HepG2 (cell line): ENCODE data around the gene PDZD8. TPM values are rescaled to one million over a fixed set of nuclear protein-coding genes. Genes with fewer than 3 reads are reported as not detected.

ENCODE experiments used
- ATAC-seq: fragments of 200-7000 bp; cut with Tn5 transposase; 3 replicates; pipeline ENCODE4 v1.9.1; 2020; ENCODE audit warnings: mild to moderate bottlenecking, moderate library complexity
- BruUV-seq: library from RNA; stranded (reverse); fragments of 400-500 nt; replicated peaks from 2 replicates; lab custom pipeline; 2021; lab: Mats Ljungman, UMichigan
- CTCF ChIA-PET: fragments of 300-600 bp; formaldehyde crosslinking; extraction: SDS; loops from one replicate; lab custom pipeline; 2021; ENCODE audit warnings: low total read pairs, inconsistent platforms, low intra/inter-chr PET ratio; lab: Yijun Ruan, JAX
- POLR2A ChIA-PET: fragments of 350-600 bp; sonication (Branson Sonifier 250); formaldehyde crosslinking; loops from one replicate; lab custom pipeline; 2020; ENCODE audit warnings: antibody characterized with exemption, inconsistent platforms; lab: Yijun Ruan, JAX
- DNase-seq: peaks from one replicate; pipeline ENCODE4 v3.0.0-alpha.2; 2015; ENCODE audit warnings: low spot score
- FAIRE-seq: peaks from 3 replicates; lab custom pipeline; 2011; peaks lifted over from hg19 to GRCh38; lab: Jason Lieb, UNC
- H2AFZ ChIP-seq: one replicate; pipeline ENCODE4 v1.6.1; 2011; ENCODE audit warnings: low read length, inconsistent platforms
- H3K27ac ChIP-seq: fragments of 300-600 bp; 3 replicates; pipeline ENCODE4 v1.8.0; 2011; ENCODE audit warnings: mixed run types, mild to moderate bottlenecking, mixed read lengths, low read length, inconsistent platforms; ENCODE audit not compliant: insufficient read depth; ENCODE audit errors: extremely low read length
- H3K27me3 ChIP-seq, 2 experiments: fragments of 200-600 bp in 1 of 2; 2 replicates in 1 of 2; 3 replicates in 1 of 2; pipeline versions ENCODE4 v1.6.0 to v1.8.0; 2011; ENCODE audit warnings: low read length in 2 of 2, mild to moderate bottlenecking in 2 of 2, moderate library complexity in 2 of 2, inconsistent platforms in 1 of 2; ENCODE audit not compliant: insufficient read depth in 2 of 2, control insufficient read depth in 1 of 2
- H3K36me3 ChIP-seq, 2 experiments: fragments of 200-600 bp in 1 of 2; replicated peaks in 1 of 2; 2 replicates in 1 of 2; 3 replicates in 1 of 2; pipeline versions ENCODE4 v1.5.1 to v1.8.0; 2011; ENCODE audit warnings: low read length in 2 of 2, inconsistent platforms in 1 of 2; ENCODE audit not compliant: insufficient read depth in 2 of 2, control insufficient read depth in 1 of 2
- H3K4me1 ChIP-seq: 2 replicates; pipeline ENCODE4 v1.5.1; 2012; ENCODE audit warnings: low read length, inconsistent platforms; ENCODE audit not compliant: insufficient read depth
- H3K4me2 ChIP-seq: 2 replicates; pipeline ENCODE4 v1.6.0; 2011; ENCODE audit warnings: low read depth, low read length, inconsistent platforms
- H3K4me3 ChIP-seq, 3 experiments: fragments of 200-600 bp in 1 of 3; sonication (generic), shearing (Covaris generic) in 1 of 3; replicated peaks in 1 of 3; 2 replicates each; pipeline ENCODE4 v1.5.1; 2011 to 2016; ENCODE audit warnings: low read length in 3 of 3, inconsistent platforms in 2 of 3, low read depth in 2 of 3, mild to moderate bottlenecking in 2 of 3, control low read depth in 1 of 3, mixed read lengths in 1 of 3; ENCODE audit not compliant: insufficient read depth in 1 of 3
- H3K79me2 ChIP-seq: one replicate; pipeline ENCODE4 v1.6.1; 2011; ENCODE audit warnings: low read length, inconsistent platforms; ENCODE audit not compliant: insufficient read depth
- H3K9ac ChIP-seq: 2 replicates; pipeline ENCODE4 v1.6.0; 2011; ENCODE audit warnings: mild to moderate bottlenecking, low read depth, low read length, inconsistent platforms; ENCODE audit not compliant: insufficient read depth
- H3K9me3 ChIP-seq: 2 replicates; pipeline ENCODE4 v1.5.1; 2012; ENCODE audit warnings: mild to moderate bottlenecking, low read length
- H4K20me1 ChIP-seq: 2 replicates; pipeline ENCODE4 v1.6.0; 2011; ENCODE audit warnings: inconsistent platforms, mild to moderate bottlenecking, low read length, moderate library complexity; ENCODE audit not compliant: insufficient read depth
- ARID2 ChIP-seq: sonication (generic); formaldehyde crosslinking; IDR thresholded peaks from 2 replicates; pipeline ENCODE4 v1.8.1; 2022; ENCODE audit warnings: mild to moderate bottlenecking, missing genetic modification reagents, borderline replicate concordance
- ARNTL ChIP-seq: sonication (generic); formaldehyde crosslinking; IDR thresholded peaks from 2 replicates; pipeline ENCODE4 v1.4.0; 2020; ENCODE audit warnings: mild to moderate bottlenecking, missing genetic modification reagents
- CREB1 ChIP-seq, 2 experiments: fragments of 450-650 bp in 1 of 2; IDR thresholded peaks; 2 replicates each; pipeline ENCODE4 v1.6.1; 2016 to 2017; ENCODE audit warnings: control low read depth in 1 of 2, mild to moderate bottlenecking in 1 of 2, missing compliant biosample characterization in 1 of 2, missing genetic modification characterization in 1 of 2
- EEA1 ChIP-seq: sonication (generic); formaldehyde crosslinking; IDR thresholded peaks from 2 replicates; pipeline ENCODE4 v1.5.1; 2020; ENCODE audit warnings: mild to moderate bottlenecking, missing genetic modification reagents, borderline replicate concordance
- GPN1 ChIP-seq: sonication (generic); formaldehyde crosslinking; IDR thresholded peaks from 2 replicates; pipeline ENCODE4 v1.5.1; 2020; ENCODE audit warnings: missing genetic modification reagents, borderline replicate concordance
- KAT7 ChIP-seq: IDR thresholded peaks from 2 replicates; pipeline ENCODE4 v1.6.1; 2018; ENCODE audit warnings: borderline replicate concordance, missing compliant biosample characterization
- KDM5A ChIP-seq: fragments of 200-600 bp; sonication (generic); IDR thresholded peaks from 2 replicates; pipeline ENCODE4 v1.7.0; 2018; ENCODE audit warnings: antibody characterized with exemption, mild to moderate bottlenecking, low read length, borderline replicate concordance
- MBD4 ChIP-seq: IDR thresholded peaks from 2 replicates; pipeline ENCODE4 v1.6.1; 2012; ENCODE audit warnings: low read length, inconsistent platforms, borderline replicate concordance
- MYNN ChIP-seq: sonication (generic); formaldehyde crosslinking; IDR thresholded peaks from 2 replicates; pipeline ENCODE4 v1.4.0; 2020; ENCODE audit warnings: mild to moderate bottlenecking, low read depth, missing genetic modification reagents
- NFE2 ChIP-seq: sonication (generic); formaldehyde crosslinking; IDR thresholded peaks from 2 replicates; pipeline ENCODE4 v1.4.0; 2020; ENCODE audit warnings: missing genetic modification reagents
- SIX4 ChIP-seq: sonication (generic); formaldehyde crosslinking; IDR thresholded peaks from 2 replicates; pipeline ENCODE4 v1.4.0; 2020; ENCODE audit warnings: missing genetic modification reagents
- SNAPC2 ChIP-seq: sonication (generic); formaldehyde crosslinking; IDR thresholded peaks from 2 replicates; pipeline ENCODE4 v1.8.1; 2022; ENCODE audit warnings: mild to moderate bottlenecking, missing genetic modification reagents
- ZNF343 ChIP-seq: sonication (generic); formaldehyde crosslinking; IDR thresholded peaks from 2 replicates; pipeline ENCODE4 v1.4.0; 2020; ENCODE audit warnings: mild to moderate bottlenecking, missing genetic modification reagents
- ZNF562 ChIP-seq: sonication (generic); formaldehyde crosslinking; IDR thresholded peaks from 2 replicates; pipeline ENCODE4 v1.8.0; 2022; ENCODE audit warnings: missing genetic modification reagents, borderline replicate concordance
- ZZZ3 ChIP-seq: sonication (generic); formaldehyde crosslinking; IDR thresholded peaks from 2 replicates; pipeline ENCODE4 v1.4.0; 2020; ENCODE audit warnings: missing genetic modification reagents, mild to moderate bottlenecking, borderline replicate concordance
- WGBS: methylation state at CpG from one replicate; pipeline ENCODE4 v1.1.6; 2017; ENCODE audit warnings: low lambda C conversion rate; 5-methylcytosine and 5-hydroxymethylcytosine counted together
- in situ Hi-C: cut with HindIII; loops from 2 replicates; pipeline ENCODE4 v1.10.0; 2017; ENCODE audit warnings: low pct_unique_long_range_greater_than_20kb; ENCODE audit not compliant: extremely low pct_ligation_motif_present
- intact Hi-C: fragments of 100-400 bp; cut with micrococcal nuclease; formaldehyde crosslinking; loops from one replicate; pipeline ENCODE4 v1.10.0; 2022; ENCODE audit not compliant: unreplicated experiment
- polyA plus RNA-seq, 8 experiments: library from polyadenylated mRNA; depleted of rRNA in 3 of 8; stranded (reverse) in 7 of 8; unstranded in 1 of 8; fragments of >200 nt; fragmentation: Illumina TruSeq in 4 of 8; extraction: Trizol in 4 of 8; gene quantifications; 2 replicates each; pipeline versions ENCODE4 v1.2.1 to v1.2.3, GENCODE V29; 2011 to 2016; ENCODE audit warnings: low read depth in 4 of 8, missing spikeins in 1 of 8, mixed read lengths in 1 of 8; ENCODE audit not compliant: insufficient read depth in 1 of 8
- total RNA-seq, 5 experiments: library from RNA; depleted of rRNA; stranded (reverse); fragments of >200 nt; fragmentation: Illumina TruSeq; extraction: Trizol; gene quantifications; 2 replicates each; pipeline ENCODE4 v1.2.3, GENCODE V29; 2016; ENCODE audit warnings: low read depth in 1 of 5
- TF ChIP-seq, protein P1 (sequence below): sonication (generic); formaldehyde crosslinking; IDR thresholded peaks from 2 replicates; pipeline ENCODE4 v1.5.0; 2020; ENCODE audit warnings: missing genetic modification reagents
- TF ChIP-seq, protein P2 (sequence below): sonication (generic); formaldehyde crosslinking; IDR thresholded peaks from 2 replicates; pipeline ENCODE4 v1.8.1; 2023; ENCODE audit warnings: missing genetic modification reagents, mild to moderate bottlenecking, borderline replicate concordance
- TF ChIP-seq, protein P3 (sequence below): sonication (generic); formaldehyde crosslinking; IDR thresholded peaks from 2 replicates; pipeline ENCODE4 v1.5.0; 2020; ENCODE audit warnings: mild to moderate bottlenecking, missing genetic modification reagents, borderline replicate concordance
- TF ChIP-seq, protein P4 (sequence below): sonication (generic); formaldehyde crosslinking; conservative IDR thresholded peaks from 2 replicates; pipeline ENCODE4 v1.4.0; 2020; ENCODE audit warnings: missing genetic modification reagents

PDZD8 gene
- total and polyA plus RNA-seq, 2 of the 13 experiments (the other 11 are each of a cell fraction or from before 2014, with no cell fraction given), result 11.2 to 32.0 TPM

DNA sequence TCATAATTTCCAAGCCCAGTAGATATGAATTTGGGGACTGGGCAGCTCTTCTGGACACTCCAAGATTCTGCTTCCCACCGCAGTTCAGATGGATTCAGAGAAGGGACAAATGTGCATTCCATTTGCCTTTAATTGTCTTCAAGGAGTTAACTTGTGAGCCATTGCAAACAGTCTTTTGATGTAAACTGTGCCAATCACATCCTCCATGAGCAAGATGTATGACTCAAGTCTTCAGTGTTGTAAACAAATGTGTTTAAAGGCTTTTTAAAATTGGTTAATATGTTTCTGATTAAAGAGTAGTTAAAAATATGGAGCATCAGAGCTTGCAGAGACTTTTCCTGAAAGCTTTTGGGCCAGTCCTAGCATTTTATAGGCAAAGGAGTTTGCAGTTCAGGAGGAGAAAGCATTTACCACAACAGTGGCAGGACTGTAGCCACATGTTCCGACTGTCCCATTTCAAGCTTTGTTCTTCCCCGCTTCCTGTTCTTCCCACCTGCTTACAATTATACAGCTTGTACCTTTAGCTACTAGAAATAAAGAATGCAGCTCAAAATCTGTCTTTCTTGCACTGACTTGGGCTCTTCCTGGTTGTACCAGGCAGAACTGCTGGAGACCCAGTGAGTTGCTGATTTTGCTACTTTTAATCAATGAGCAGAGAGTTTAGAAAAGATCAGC, 128.1 kb downstream of the PDZD8 start:
- no peak for DNase-seq
- POLR2A ChIA-PET, result no interaction called here
- Histone ChIP-seq H3K36me3 (no peaks in the 10 kb centered on the region), H2AFZ (no peak overlapping the region), H3K79me2 (no peaks in the 10 kb centered on the region), H3K9me3 (no peaks in the 10 kb centered on the region), H4K20me1 (no peaks in the 10 kb centered on the region), H3K4me3 (no peak overlapping the region), H3K4me1 (no peaks in the 10 kb centered on the region), H3K27me3 (peaks cover 5 to 66% of the 10 kb centered on the region in 2 experiments; a peak in 4 of 5 replicates), H3K27ac (no peak overlapping the region), H3K9ac (no peak overlapping the region), H3K4me2 (no peak overlapping the region)
- no peak for ATAC-seq
- TF ChIP-seq EEA1 (CRISPR knock-in tag) (no peak), CREB1 (IDR thresholded peaks at IDR 0.05) (no peak), CREB1 (CRISPR knock-in tag; IDR thresholded peaks at IDR 0.05) (no peak), ARID2 (no peak), KAT7 (CRISPR knock-in tag) (no peak), MBD4 (no peak), ZZZ3 (CRISPR knock-in tag) (no peak), KDM5A (no peak), NFE2 (CRISPR knock-in tag) (no peak), MYNN (CRISPR knock-in tag) (no peak), GPN1 (CRISPR knock-in tag) (no peak), SIX4 (no peak), ZNF343 (CRISPR knock-in tag) (no peak), ZNF562 (CRISPR knock-in tag) (no peak), ARNTL (CRISPR knock-in tag) (no peak), SNAPC2 (CRISPR knock-in tag) (no peak)
- TF ChIP-seq, protein P1, sequence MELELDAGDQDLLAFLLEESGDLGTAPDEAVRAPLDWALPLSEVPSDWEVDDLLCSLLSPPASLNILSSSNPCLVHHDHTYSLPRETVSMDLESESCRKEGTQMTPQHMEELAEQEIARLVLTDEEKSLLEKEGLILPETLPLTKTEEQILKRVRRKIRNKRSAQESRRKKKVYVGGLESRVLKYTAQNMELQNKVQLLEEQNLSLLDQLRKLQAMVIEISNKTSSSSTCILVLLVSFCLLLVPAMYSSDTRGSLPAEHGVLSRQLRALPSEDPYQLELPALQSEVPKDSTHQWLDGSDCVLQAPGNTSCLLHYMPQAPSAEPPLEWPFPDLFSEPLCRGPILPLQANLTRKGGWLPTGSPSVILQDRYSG (CRISPR knock-in tag), result no peak
- TF ChIP-seq, protein P2, sequence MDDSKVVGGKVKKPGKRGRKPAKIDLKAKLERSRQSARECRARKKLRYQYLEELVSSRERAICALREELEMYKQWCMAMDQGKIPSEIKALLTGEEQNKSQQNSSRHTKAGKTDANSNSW (CRISPR knock-in tag), result no peak
- TF ChIP-seq, protein P3, sequence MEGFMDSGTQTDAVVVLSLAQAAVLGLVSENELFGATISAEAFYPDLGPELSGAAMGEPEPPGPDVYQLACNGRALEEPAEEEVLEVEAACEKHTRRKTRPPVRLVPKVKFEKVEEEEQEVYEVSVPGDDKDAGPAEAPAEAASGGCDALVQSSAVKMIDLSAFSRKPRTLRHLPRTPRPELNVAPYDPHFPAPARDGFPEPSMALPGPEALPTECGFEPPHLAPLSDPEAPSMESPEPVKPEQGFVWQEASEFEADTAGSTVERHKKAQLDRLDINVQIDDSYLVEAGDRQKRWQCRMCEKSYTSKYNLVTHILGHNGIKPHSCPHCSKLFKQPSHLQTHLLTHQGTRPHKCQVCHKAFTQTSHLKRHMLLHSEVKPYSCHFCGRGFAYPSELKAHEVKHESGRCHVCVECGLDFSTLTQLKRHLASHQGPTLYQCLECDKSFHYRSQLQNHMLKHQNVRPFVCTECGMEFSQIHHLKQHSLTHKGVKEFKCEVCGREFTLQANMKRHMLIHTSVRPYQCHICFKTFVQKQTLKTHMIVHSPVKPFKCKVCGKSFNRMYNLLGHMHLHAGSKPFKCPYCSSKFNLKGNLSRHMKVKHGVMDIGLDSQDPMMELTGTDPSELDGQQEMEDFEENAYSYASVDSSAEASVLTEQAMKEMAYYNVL (CRISPR knock-in tag), result no peak
- TF ChIP-seq, protein P4, sequence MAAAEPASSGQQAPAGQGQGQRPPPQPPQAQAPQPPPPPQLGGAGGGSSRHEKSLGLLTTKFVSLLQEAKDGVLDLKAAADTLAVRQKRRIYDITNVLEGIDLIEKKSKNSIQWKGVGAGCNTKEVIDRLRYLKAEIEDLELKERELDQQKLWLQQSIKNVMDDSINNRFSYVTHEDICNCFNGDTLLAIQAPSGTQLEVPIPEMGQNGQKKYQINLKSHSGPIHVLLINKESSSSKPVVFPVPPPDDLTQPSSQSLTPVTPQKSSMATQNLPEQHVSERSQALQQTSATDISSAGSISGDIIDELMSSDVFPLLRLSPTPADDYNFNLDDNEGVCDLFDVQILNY (CRISPR knock-in tag), result no peak
- in situ Hi-C loops, result no loop called here
- FAIRE-seq, result no peak
- CTCF ChIA-PET, result no interaction called here
- intact Hi-C loops, result no loop called here
- 18% methylated on average over 3 of the region's 3 CpGs for WGBS
- no TSS peak for BruUV-seq
